GM23338 (cell line): Measurements from ENCODE around the gene IGIP.

Experiments used
- CTCF ChIP-seq, 2 experiments: fragments of 200-600 bp in 1 of 2; sonication (generic) in 1 of 2; conservative IDR thresholded peaks; 2 replicates each; pipeline versions ENCODE4 v1.5.1 to v1.6.1; 2016 to 2017; ENCODE audit warnings: antibody characterized with exemption in 2 of 2, low read depth in 2 of 2, mild to moderate bottlenecking in 2 of 2, moderate library complexity in 1 of 2
- ETS1 ChIP-seq: IDR thresholded peaks from 2 replicates; pipeline ENCODE4 v1.6.1; 2016; ENCODE audit warnings: antibody characterized with exemption
- NANOG ChIP-seq: IDR thresholded peaks from 2 replicates; pipeline ENCODE4 v1.6.1; 2016; ENCODE audit warnings: antibody characterized with exemption, borderline replicate concordance
- POLR2AphosphoS5 ChIP-seq: IDR thresholded peaks from 2 replicates; pipeline ENCODE4 v1.6.1; 2016; ENCODE audit warnings: antibody characterized with exemption, low read depth
- TF ChIP-seq, protein P1 (sequence below): IDR thresholded peaks from one replicate; pipeline ENCODE4 v1.6.1; 2018; ENCODE audit warnings: antibody characterized with exemption; ENCODE audit not compliant: unreplicated experiment

GRCh38 chr5:140143521-140144258 is 18.0 kb downstream of the IGIP start:
- TF ChIP-seq, protein P1, sequence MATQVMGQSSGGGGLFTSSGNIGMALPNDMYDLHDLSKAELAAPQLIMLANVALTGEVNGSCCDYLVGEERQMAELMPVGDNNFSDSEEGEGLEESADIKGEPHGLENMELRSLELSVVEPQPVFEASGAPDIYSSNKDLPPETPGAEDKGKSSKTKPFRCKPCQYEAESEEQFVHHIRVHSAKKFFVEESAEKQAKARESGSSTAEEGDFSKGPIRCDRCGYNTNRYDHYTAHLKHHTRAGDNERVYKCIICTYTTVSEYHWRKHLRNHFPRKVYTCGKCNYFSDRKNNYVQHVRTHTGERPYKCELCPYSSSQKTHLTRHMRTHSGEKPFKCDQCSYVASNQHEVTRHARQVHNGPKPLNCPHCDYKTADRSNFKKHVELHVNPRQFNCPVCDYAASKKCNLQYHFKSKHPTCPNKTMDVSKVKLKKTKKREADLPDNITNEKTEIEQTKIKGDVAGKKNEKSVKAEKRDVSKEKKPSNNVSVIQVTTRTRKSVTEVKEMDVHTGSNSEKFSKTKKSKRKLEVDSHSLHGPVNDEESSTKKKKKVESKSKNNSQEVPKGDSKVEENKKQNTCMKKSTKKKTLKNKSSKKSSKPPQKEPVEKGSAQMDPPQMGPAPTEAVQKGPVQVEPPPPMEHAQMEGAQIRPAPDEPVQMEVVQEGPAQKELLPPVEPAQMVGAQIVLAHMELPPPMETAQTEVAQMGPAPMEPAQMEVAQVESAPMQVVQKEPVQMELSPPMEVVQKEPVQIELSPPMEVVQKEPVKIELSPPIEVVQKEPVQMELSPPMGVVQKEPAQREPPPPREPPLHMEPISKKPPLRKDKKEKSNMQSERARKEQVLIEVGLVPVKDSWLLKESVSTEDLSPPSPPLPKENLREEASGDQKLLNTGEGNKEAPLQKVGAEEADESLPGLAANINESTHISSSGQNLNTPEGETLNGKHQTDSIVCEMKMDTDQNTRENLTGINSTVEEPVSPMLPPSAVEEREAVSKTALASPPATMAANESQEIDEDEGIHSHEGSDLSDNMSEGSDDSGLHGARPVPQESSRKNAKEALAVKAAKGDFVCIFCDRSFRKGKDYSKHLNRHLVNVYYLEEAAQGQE: no peak
- TF ChIP-seq NANOG: no peak
- no peak for TF ChIP-seq CTCF (conservative IDR thresholded peaks at IDR 0.05; ENCODE audit: low read depth in 2 of 2)
- no peak for TF ChIP-seq POLR2AphosphoS5
- no peak for TF ChIP-seq ETS1
